ENCODE data around the gene ATP6V0C. TPM values are rescaled to one million over a fixed set of nuclear protein-coding genes. Genes with fewer than 3 reads are reported as not detected.
A peak's percentile ranks its signal among the peaks of the same experiment; 100 is the strongest.

The ATP6V0C gene
- total RNA-seq, 4 donors from 2014 or later, result 22.1 to 84.2 (median 56.2) TPM

GRCh38 chr16:2472488-2472864 is 41.3 kb upstream of the ATP6V0C start:
- Histone ChIP-seq H3K4me1 (peaks cover 28 to 41% of the 10 kb centered on the region in 2 donors), H3K27ac (no peak overlapping the region), H3K9me3 (no peaks in the 10 kb centered on the region), H3K36me3 (no peaks in the 10 kb centered on the region), H3K4me3 (no peak overlapping the region), H3K27me3 (peaks cover 36 to 46% (median 39%) of the 10 kb centered on the region in 3 donors)
- ATAC-seq (no peak), DNase-seq (no peak)
- intact Hi-C loops (cut with DNase I; ENCODE audit: low total_unique reads), result loop anchor here (2.0 kb wide), 1 partner anchor 14 kb away; no protein-coding TSS in a partner anchor
- in situ Hi-C loops (cut with MboI; ENCODE audit: low sequenced_read_pairs in 4 of 4), result no loop called here
- TF ChIP-seq POLR2A (IDR thresholded peaks at IDR 0.05) (no peak), CTCF (IDR thresholded peaks at IDR 0.05 in 4 of 5, conservative IDR thresholded peaks at IDR 0.05 in 1 of 5) (no peak)

DNA sequence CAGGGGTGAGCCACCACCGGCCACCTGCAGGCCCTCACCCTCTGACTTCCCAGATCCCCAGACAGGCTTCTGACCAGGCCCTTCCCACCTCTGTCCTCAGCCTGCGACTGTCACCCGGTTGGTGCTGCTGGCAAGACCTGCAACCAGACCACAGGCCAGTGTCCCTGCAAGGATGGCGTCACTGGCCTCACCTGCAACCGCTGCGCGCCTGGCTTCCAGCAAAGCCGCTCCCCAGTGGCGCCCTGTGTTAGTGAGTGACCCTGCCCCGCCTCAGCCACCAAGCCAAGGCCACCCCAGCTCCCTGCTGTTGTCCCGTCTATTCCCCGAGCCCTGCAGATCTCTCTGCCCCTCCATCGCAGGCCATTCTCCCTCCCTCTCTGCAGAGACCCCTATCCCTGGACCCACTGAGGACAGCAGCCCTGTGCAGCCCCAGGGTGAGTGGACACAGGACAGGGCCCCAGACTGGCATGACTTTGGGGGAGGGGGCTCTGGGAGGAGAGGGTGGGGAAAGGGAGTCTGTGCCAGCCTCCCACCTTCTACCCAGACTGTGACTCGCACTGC is 40.8 kb upstream of the ATP6V0C start:
- intact Hi-C loops (cut with DNase I; ENCODE audit: low total_unique reads), result loop anchor here (2.0 kb wide), 1 partner anchor 14 kb away; no protein-coding TSS in a partner anchor
- Histone ChIP-seq H3K36me3 (no peaks in the 10 kb centered on the region), H3K27me3 (peaks cover 36 to 46% (median 39%) of the 10 kb centered on the region in 3 donors), H3K4me1 (peaks cover 26 to 41% of the 10 kb centered on the region in 2 donors), H3K27ac (no peak overlapping the region), H3K9me3 (no peaks in the 10 kb centered on the region), H3K4me3 (no peak overlapping the region)
- in situ Hi-C loops (cut with MboI; ENCODE audit: low sequenced_read_pairs in 4 of 4), result no loop called here
- TF ChIP-seq POLR2A (IDR thresholded peaks at IDR 0.05) (no peak), CTCF (IDR thresholded peaks at IDR 0.05 in 4 of 5, conservative IDR thresholded peaks at IDR 0.05 in 1 of 5) (no peak)
- DNase-seq, result no peak
- ATAC-seq, result no peak

DNA sequence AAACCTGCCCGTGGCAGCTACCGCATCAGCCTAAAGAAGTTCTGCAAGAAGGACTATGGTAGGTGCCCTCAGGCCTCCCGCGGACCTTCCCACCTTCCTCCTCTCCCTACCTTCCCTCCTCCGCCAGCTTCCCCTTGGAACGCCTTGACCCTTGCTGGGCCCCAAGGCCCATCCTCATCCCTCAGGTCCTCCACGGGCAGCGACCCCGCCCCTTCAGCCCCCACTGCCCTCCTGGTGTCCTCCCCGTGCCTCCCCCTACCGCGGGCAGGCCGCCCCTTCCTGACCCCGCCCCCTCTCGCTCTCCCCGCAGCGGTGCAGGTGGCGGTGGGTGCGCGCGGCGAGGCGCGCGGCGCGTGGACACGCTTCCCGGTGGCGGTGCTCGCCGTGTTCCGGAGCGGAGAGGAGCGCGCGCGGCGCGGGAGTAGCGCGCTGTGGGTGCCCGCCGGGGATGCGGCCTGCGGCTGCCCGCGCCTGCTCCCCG is 40.3 kb upstream of the ATP6V0C start:
- no peaks in the 10 kb centered on the region for H3K9me3 ChIP-seq
- intact Hi-C loops (cut with DNase I; ENCODE audit: low total_unique reads) (loop anchor here (2.0 kb wide), 1 partner anchor 13 kb away; no protein-coding TSS in a partner anchor), in situ Hi-C loops (cut with MboI; ENCODE audit: low sequenced_read_pairs in 4 of 4) (no loop called here)
- no peaks in the 10 kb centered on the region for H3K36me3 ChIP-seq
- peak overlapping the region in 1 of 4 donors; percentile 27 for H3K4me3 ChIP-seq
- TF ChIP-seq POLR2A (IDR thresholded peaks at IDR 0.05) (no peak), CTCF (IDR thresholded peaks at IDR 0.05 in 4 of 5, conservative IDR thresholded peaks at IDR 0.05 in 1 of 5) (no peak)
- DNase-seq, result no peak
- H3K27me3 ChIP-seq, result peaks cover 36 to 43% (median 39%) of the 10 kb centered on the region in 3 donors
- no peak overlapping the region for H3K27ac ChIP-seq
- peaks cover 21 to 37% of the 10 kb centered on the region in 2 donors for H3K4me1 ChIP-seq
- no peak for ATAC-seq

DNA sequence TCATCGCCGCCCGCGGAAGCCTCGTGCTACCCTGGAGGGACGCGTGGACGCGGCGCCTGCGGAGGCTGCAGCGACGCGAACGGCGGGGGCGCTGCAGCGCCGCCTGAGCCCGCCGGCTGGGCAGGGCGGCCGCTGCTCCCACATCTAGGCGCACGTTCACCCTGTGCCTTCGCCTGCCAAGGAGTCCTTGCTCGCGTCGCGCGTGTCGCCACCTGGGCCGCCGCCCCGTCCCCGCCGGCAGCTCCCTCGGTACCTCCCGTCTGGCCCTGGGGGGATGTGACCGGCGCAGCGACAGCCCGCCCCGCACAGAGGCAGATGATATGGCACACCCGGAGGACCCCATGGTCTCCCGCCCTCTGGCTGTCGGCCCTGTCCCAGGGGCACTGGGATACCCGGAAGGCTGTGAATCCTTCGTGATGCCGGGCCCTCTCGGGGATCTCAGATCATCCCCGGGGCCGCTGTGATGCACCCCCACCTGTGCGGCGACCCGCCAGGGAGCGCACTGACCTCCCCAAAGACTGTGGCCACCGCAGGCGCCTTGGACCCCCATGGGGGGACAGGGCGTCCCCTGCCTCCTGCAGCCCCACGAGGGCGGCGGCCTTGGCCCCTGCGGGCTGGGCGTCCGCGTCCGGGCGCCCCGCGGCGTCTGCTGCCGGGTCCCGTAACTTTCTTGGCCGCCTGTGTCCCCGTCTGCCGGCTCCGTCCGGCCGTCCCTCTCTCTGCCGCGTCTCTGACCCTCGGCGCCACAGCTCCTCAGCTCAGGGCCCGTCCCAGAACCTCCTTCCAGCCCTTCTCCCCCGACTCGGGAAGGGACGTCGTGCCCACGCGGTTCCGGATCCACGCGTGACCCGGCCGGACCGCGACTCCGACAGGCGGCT is 39.5 kb upstream of the ATP6V0C start:
- Histone ChIP-seq H3K4me3 (peak overlapping the region; percentile 66 to 87 (median 72)), H3K4me1 (peaks cover 17 to 30% of the 10 kb centered on the region in 2 donors), H3K27ac (peak overlapping the region; percentile 81 to 91 (median 86)), H3K27me3 (peaks cover 36 to 38% (median 38%) of the 10 kb centered on the region in 3 donors), H3K9me3 (no peaks in the 10 kb centered on the region), H3K36me3 (no peaks in the 10 kb centered on the region)
- in situ Hi-C loops (cut with MboI; ENCODE audit: low sequenced_read_pairs in 4 of 4), result no loop called here
- DNase-seq (no peak), ATAC-seq (peak; percentile 54 to 59)
- TF ChIP-seq CTCF (IDR thresholded peaks at IDR 0.05 in 4 of 5, conservative IDR thresholded peaks at IDR 0.05 in 1 of 5) (peak in 4 of 5 experiments; percentile 19 to 67 (median 34)), POLR2A (IDR thresholded peaks at IDR 0.05) (peak in 1 of 2 donors; percentile 11)
- intact Hi-C loops (cut with DNase I; ENCODE audit: low total_unique reads), result loop anchor here (1.0 to 2.0 kb wide), 2 partner anchors 13 to 27 kb away; no protein-coding TSS in a partner anchor

Measured in gastrocnemius medialis (tissue), 4 donors.